Activated effector memory CD4-positive, alpha-beta T cell treated with anti-CD3 and anti-CD28 coated beads, Interleukin-2, amount 50 U/mL, for 16 hours (primary cell): ENCODE data around the gene DCAF7.

Experiments used
- DNase-seq: peaks from one replicate; pipeline ENCODE4 v3.0.0-alpha.2; 2020

The DCAF7 gene

DNA sequence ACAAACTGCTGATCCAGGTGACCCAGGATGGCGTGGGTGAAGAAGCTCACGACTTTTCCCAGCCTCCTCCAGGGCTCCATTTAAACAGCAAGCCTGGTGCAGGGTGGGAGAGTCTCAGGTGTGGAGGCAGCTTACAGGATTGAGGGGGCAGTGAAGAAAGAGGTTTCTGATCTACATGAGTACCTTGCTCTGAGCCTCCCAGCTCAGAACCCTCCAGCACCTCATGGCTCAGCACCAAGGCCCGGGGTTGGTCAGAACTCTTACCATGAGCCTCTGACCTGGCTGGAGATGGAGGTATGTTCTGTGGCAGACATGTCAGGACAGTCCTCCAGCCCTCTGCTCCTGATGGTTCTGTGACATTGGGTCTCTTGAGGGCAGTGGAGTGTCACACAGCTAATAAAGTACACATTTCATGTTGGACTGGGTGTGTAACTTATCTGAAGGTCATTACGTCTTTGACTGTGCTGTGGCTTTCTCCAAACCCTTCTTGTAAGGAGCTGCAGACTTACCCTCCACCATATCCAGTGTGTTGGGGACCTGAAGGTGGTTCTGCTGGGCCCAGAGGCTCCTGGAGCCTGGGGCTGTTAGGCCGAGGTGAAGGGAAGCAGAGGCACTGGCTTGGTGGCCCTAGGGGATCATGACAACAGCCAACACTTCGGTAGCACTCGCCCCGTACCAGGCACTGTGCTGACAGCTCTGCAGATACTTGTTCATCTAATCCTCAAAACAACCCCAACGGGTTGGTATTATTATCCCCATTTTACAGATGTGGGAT is 3.8 kb upstream of the DCAF7 start:
- DNase-seq = peak; percentile 37

DNA sequence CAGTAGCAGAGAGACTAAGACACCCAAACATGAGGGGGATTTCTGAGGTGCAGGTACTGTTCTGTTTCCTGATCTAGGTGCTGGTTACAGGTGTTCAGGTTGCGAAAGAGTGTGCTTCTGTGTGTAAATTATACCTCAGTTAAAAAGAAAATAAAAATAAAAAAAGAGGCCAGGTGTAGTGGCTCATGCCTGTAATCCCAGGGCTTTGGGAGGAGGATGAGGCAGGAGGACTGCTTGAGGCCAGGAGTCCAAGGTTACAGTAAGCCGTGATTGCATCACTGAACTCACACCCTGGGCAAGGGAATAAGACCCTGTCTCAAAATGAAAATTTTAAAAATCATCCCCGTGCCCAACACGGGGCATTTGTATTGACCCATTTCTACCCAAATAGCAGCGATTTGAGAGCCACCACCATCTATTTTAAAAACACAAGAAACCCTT is 3.2 kb upstream of the DCAF7 start:
- no peak for DNase-seq

DNA sequence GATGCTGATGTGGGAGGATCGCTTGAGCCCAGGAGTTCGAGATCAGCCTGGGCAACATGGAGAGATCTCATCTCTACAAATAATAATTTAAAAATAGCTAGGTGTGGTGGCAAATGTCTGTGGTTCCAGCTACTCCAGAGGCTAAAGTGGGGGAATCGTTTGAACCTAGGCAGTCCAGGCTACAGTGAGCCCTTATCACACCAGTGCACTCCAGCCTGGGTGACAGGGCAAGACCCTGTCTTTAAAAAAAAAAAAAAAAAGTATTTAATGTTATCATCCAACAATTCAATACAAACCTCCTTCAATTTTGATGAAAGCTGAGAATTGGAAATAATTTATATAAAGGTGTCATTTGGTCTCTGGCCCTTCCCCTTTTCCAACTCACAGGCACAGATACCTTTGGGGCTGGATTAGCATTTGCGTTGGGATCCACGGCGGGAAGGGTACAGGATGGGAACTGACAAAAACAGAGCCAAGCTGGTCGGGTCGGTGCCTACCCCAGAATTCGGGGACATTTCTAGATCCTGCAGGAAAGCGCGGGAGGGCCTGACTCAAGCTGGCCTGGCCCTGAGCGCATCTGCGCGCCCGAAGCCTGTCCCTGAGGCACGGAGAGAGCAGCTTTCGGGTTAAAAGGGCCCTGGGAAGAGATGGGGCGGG is 860 bp upstream of the DCAF7 start:
- no peak for DNase-seq

DNA sequence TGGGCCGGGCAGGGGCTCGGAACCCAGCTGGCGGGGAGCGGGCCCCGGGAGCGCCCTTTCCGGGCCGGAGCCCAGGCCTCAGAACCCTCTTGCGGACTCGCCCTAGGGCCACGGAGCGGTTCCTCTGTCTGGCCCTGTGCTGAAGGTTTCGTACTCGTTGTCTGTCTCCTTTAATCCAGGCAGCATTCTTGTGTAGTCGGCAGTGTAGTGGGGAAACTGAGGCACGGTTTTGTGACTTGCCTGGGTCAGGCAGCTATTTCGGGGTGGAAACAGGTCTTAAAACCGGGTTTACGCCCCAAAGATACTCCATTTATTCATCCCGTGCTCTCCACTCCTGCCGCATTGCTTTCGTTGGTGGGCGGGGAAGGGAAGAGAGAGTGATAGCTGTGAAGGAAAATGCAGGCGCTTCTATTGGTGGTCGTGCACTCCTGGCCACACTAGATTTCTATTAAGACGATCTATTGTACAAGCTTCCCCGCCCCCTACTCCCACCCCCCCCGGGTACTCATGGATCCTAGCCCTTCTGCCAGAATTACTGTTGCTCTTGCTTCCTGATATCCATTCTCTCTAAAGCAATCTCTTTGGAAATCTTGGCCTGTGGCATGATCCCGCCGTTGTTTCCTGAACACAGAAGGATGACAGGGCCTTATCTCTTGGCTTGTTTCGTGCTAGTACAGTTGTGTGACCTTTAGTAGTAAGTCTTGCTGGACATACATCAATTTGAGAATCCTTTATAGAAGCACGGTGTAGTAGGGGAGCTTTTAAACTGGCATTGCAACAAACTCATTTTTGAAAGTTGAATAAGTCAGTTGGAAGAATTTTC is 751 bp downstream of the DCAF7 start:
- peak; percentile 71 for DNase-seq

DNA sequence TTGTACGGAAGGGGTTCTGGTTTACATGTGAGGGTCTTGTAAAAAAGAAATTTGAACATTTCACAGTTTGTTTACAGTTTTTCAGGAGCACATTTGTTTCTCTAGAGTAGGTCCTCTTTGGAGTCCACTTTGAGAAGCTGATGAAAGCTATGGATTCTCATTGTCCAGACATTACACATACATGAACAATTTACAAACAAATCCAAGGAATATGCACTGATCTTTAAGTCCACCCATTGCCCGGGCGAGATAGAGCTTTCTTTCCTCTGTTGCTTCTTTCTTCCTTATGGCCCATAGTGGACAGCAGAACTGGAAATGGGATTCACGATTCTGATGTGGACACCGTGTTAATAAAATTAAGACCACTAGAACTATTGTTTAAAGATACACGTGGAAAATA is 1.9 kb downstream of the DCAF7 start:
- no peak for DNase-seq

DNA sequence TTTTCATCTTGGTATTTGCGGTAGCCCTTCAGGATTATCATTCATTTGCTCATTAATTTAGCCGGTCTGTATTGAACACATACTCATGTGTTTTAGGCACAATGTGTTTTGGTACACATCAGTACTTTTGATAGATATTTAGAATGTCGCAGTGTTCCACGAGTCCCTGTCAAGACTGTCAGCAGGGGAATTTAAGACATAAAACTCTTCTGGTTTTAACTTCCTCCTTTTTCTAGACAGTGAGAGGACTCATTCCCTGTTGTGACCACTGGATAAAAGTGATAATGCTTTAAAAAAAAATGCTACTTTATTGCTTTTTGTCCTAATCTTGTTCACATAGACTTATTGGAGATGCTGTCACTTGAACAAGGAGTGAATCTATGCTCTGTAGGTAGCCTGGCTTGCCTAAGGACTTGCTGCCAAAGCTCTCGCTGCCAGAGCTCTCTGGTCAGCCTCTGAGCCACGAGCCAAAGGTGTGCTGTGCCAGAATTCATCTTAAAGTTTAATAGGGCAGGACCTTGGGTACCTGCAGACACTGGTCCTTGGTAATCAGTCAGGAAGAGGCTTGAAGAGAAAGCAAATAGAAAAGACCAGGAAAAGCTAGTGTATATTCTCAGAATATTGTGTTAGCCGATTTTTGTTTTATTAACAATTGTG is 5.4 kb downstream of the DCAF7 start:
- DNase-seq = no peak

DNA sequence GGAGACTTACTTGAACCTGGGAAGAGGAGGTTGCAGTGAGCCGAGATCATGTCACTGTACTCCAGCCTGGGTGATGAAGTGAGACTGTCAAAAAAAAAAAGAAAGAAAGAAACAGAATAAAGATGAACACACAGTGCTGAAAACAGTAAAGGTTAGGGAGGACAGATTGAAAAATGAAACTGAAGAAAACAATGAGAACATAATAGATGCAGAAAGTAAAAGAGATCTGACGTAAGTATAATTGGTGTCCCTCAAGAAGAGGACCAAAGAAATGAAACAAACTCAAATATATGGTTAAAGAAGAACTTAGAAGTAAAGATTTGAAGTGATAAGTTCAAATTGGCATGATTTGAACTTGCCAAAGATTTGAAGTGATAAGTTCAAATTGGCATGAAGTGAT is 7.1 kb downstream of the DCAF7 start:
- DNase-seq = no peak

DNA sequence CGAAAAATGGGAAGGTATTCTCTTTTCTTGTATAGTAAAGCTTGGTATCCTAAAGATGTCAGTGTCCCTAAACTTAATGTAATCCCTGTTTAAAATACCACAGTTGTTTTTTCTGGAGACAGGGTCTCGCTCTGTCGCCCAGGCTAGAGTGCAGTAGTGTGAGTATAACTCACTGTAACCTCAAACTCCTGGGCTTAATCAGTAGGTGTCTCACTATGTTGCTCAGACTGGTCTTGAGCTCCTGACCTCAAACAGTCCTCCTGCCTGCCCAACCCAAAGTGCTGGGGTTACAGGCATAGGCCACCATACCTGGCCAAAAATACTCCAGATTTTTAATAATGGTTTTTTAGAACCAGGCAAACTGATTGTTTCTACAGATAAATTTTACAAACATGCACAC is 8.2 kb downstream of the DCAF7 start:
- DNase-seq = no peak

DNA sequence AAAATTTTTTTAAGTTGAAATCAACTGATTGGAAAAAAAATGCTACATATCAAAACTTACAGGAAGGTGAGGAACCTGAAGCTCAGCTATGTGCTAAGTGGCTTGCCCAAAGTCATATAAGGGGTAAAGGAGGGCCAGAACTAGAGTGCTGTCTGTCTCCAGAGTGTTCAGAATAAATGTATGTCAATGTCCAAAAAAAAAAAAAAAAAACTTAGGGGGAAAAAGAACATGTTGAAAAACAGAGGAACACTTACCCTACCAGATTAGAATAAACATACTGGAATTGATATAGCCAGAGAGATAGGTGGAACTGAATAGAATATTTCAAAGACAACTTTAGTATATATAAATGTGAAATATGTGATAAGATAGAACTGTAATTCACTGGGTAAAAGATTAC is 11.5 kb downstream of the DCAF7 start:
- no peak for DNase-seq

DNA sequence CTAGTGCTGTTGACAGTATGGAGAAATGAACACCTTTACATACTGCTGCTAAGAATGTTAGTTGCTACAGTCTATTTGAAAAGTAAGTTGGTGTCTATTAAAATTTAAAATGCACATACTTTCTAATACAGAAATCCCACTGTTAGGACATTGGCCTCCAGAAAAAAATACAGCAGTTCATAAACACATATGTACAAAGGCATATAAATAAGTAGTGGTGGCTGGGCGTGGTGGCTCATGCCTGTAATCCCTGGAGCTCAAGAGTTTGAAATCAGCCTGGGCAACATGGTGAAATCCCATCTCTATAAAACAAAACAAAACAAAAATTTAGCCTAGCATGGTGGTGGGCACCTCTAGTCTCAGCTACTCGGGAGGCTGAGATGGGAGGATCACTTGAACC is 13.1 kb downstream of the DCAF7 start:
- no peak for DNase-seq

DNA sequence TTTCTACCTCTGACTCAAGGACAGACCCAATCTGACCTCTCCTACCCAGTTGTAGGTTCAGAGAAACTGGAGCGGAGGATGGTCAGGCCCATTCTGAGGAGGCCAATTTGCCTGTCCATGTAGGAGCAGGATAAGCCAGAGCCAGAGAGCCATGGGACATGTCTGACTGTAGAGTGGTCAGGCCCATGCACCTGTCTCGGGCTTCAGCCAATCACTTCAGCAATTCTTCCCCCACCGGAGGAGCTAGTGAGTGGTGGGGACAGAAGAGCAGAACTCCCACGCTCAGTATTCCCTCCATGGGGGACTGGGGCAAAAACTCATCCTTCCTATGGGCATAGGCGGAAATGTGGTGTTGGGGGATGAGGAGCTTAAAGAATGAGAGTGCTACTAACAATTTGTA is 14.3 kb downstream of the DCAF7 start:
- DNase-seq = no peak

DNA sequence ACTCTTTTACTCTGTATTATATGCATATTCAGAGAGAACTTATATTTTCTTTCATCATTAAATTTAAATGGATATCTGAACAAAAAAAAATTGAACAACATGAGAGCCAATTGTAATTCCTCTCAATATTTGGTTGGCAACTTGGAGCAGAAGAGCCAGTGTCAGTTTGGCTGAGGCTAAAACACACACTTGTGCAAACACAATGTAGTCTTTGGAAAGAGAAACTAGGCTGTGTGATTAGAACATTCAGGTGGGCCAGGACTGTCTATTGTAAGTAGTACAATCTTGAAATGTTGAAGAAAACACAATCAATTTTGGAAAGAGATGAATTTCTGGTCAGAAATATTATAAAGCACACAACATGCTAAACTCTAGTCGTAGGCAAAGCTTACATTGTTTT is 17.0 kb downstream of the DCAF7 start:
- DNase-seq = no peak

DNA sequence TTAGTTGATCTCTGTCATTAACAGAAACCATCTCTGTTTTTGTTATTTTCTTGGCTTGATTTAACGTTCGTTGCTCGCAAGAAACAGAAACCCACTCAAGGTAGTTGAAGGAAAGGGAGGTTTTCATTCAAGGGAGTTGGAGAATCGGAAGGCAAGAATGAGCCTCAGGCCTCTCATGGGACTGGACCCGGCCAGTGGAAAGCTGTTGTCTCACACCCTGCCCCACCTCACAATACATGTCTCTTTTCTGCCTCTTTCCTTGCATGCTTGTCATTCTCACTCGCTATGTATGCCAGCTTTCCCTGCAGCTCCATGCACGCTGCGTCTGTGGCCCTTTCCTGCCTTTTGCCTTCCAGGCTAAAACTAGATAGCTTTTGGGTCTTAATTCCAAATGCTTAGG is 18.3 kb downstream of the DCAF7 start:
- DNase-seq = no peak

DNA sequence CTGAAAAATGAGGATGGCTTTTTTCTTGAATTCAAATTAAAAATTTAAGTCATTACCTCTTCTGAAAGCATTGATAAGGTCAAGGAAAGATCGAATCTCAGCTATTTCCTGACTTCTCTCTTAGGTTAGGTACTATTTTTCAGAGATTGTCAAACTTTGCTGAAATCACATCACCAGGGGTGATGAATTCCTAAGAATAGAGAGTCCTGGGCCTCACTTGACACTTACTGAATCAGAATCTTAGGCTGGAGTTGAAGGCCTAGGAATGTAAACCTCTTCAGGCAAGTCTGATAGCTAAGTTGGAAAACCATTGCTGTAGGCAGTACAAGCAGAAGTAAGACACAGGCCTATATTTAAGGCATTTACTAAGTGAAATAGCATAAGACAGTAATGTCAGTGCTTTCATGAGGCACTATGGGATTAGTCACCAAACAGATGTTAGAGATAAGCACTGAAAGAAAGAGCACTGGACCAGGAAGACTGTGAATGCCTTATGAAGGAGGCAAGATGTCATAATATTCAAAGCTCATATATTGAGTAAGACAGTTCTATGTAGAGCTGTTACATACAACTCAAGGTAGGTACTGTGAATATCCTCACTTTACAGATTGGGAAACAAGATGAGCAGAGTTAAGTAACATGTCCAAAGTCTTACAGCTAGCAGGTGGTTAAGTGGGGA is 21.5 kb downstream of the DCAF7 start:
- no peak for DNase-seq

DNA sequence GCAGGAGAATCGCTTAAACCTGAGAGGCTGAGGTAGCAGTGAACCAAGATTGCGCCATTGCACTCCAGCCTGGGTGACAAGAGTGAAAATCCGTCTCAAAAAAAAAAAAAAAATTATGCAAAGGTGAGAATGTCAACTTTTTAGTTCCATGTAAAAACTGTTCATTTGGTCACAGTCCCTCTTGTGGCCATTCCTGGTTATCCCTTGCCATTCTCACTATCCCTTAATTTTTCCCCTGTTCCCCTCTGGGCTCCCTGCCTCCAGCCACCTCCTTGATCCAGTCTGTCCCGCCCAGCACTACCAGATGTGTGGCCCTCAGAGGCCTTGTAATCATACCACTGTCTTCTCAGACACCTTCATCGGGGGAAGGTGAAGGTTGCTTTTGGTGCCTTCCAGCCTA is 23.4 kb downstream of the DCAF7 start:
- no peak for DNase-seq

DNA sequence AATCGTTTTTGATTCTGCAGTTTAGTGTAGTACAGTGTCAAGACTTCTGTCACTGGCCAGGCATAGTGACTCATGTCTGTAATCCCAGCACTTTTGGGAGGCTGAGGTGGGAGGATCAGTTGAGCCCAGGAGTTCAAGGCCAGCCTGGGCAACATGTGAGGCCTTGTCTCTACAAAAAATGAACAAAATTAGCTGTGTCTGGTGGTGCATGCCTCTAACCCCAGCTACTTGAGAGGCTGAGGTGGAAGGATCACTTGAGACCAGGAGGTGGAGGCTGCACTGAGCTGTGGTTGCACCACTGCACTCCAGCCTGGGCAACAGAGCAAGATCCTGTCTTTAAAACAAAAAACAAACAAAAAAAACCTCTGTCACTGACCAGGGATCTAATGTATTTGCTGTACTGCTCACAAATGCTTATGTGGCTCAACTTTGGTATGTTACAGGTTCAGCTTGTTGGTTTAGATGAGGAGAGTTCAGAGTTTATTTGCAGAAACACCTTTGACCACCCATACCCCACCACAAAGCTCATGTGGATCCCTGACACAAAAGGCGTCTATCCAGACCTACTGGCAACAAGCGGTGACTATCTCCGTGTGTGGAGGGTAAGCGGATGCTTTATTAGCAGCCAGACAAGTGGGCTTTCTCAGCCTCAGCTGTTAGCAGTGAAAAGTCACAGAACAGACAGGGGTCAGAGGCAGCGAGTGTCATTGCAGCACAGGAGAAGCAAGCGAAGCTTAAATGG is 27.9 kb downstream of the DCAF7 start:
- DNase-seq = no peak

DNA sequence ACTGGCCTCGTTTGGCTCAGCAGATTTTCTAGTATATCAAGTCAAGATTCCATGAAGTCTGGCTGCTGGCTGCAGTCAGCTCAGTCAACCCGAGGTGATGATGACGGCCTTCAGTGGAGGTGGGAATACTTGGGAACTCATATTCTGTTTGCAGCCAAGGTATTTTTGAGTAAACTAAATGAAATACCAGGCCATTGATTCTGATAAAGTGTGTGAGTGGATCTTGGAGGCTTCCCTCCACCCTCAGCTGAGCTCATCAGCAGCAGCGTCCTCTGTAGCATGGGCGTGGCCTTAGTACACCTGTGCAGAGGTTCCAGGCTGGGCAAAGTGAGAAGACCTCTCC is 28.5 kb downstream of the DCAF7 start:
- no peak for DNase-seq

DNA sequence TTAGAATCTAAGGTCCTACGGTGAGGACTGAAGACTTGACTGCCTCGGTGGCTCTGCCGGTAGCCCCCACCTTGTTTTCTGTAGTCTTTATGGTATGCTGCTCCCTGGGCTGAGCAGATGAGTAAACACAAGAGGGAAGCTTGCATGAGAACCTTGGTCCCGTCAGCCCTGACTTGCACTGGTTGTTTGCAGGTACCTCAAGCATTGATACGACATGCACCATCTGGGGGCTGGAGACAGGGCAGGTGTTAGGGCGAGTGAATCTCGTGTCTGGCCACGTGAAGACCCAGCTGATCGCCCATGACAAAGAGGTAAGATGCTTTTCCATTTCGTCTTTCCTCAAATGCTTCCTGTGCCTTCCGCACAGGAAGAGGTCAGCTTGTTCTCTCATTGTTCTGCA is 29.4 kb downstream of the DCAF7 start:
- no peak for DNase-seq

DNA sequence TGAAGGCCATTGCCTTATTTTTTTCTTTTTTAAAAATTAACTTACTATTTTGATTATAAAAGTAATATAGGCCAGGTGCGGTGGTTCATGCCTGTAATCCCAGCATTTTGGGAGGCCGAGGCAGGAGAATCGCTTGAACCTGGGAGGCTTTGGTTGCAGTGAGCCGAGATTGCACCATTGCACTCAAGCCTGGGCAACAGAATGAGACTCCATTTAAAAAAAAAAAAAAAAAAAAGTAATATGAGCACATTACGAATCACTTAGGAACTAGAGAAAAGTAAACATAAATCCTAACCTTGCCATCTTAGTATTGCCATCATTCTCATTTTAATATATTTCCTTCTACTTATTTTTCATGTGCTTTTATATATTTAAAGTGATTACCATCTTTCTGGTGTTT is 37.5 kb downstream of the DCAF7 start:
- no peak for DNase-seq

DNA sequence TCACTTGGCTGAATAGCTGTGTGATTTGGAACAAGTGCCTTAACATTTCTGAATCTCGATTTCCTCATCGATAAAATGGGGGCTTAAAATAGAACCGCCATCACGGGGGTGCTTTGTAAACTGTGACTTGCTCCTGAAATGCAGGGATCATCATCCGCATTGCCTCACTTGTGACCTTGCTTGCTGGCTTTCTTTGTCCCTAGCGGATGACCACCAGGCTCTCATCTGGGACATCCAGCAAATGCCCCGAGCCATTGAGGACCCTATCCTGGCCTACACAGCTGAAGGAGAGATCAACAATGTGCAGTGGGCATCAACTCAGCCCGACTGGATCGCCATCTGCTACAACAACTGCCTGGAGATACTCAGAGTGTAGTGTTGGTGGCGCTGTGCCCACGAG is 38.5 kb downstream of the DCAF7 start:
- DNase-seq = peak; percentile 56

DNA sequence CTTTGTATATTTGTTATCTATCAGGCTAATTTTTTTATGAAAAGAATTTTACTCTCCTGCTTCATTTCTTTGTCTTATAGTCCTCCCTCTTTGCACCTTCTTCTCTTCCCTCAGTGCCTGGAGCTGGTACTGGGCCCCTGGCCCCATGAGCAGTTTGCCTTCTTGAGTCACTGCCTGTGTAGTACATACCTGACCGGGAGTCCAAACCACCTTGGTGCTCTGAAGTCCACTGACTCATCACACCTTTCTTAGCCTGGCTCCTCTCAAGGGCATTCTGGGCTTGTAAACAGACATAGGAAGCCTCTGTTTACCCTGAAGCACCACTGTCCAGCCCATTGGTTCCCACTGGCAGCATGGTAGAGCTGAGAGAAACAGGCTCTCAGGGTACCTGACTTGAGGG is 39.4 kb downstream of the DCAF7 start:
- DNase-seq = peak; percentile 30

DNA sequence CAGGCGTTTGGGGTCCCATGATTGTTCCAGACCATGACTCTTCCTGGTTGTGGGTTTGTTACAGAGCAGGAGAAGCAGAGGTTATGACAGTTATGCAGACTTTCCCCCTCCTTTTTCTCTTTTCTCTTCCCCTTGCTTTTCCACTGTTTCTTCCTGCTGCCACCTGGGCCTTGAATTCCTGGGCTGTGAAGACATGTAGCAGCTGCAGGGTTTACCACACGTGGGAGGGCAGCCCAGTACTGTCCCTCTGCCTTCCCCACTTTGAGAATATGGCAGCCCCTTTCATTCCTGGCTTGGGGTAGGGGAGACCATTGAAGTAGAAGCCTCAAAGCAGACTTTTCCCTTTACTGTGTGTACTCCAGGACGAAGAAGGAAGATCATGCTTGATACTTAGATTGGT is 42.5 kb downstream of the DCAF7 start:
- peak; percentile 50 for DNase-seq
